Measurements from ENCODE around the gene MAP3K7CL. TPM values are rescaled to one million over a fixed set of nuclear protein-coding genes. Genes with fewer than 3 reads are reported as not detected.

Gene MAP3K7CL
- total RNA-seq, 6 experiments from 2014 or later, result 2.0 to 3.5 (median 2.8) TPM

DNA sequence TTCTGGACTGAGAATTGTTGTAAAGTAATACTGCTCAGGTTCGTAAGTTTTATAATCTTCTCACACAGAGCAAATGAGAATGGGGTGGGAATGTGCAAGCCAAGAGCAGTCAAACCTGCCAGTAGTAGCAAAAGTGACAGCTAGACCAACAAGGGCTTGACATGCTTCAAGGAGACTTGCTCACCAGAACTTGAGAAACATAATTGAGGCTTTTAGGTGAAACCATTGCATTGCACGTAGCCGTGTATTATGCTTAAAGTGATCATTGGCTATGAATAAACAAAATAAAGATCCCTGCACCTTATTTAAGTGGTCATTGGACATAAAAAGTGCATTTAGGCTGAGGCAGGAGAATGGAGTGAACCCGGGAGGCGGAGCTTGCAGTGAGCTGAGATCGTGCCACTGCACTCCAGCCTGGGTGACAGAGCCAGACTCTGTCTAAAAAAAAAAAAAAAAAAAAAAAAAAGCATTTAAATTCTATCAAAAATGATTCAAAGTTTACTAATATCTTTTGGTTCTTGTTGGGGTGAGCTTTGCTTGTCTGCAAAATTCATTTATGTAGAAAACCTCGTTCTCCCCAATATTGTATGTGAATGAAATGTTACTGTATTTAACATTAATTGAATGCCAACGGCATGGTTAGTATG, 45.2 kb upstream of the MAP3K7CL start:
- no peaks in the 10 kb centered on the region for H3K36me3 ChIP-seq
- no peak overlapping the region for H3K4me3 ChIP-seq
- no peak overlapping the region for H3K27ac ChIP-seq
- no peaks in the 10 kb centered on the region for H3K27me3 ChIP-seq
- intact Hi-C loops (cut with DNase I), result no loop called here
- TF ChIP-seq, protein P1, sequence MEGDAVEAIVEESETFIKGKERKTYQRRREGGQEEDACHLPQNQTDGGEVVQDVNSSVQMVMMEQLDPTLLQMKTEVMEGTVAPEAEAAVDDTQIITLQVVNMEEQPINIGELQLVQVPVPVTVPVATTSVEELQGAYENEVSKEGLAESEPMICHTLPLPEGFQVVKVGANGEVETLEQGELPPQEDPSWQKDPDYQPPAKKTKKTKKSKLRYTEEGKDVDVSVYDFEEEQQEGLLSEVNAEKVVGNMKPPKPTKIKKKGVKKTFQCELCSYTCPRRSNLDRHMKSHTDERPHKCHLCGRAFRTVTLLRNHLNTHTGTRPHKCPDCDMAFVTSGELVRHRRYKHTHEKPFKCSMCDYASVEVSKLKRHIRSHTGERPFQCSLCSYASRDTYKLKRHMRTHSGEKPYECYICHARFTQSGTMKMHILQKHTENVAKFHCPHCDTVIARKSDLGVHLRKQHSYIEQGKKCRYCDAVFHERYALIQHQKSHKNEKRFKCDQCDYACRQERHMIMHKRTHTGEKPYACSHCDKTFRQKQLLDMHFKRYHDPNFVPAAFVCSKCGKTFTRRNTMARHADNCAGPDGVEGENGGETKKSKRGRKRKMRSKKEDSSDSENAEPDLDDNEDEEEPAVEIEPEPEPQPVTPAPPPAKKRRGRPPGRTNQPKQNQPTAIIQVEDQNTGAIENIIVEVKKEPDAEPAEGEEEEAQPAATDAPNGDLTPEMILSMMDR (IDR thresholded peaks at IDR 0.05), result no peak
- TF ChIP-seq POLR2A (IDR thresholded peaks at IDR 0.05), result no peak
- DNase-seq (no peak), ATAC-seq (no peak)
- H3K4me1 ChIP-seq, result no peaks in the 10 kb centered on the region
- 77% methylated on average over 6 of the region's 8 CpGs for WGBS (ENCODE audit: insufficient coverage, low coverage, low lambda C conversion rate, missing lambda C conversion rate)
- H3K9me3 ChIP-seq, result no peaks in the 10 kb centered on the region

DNA sequence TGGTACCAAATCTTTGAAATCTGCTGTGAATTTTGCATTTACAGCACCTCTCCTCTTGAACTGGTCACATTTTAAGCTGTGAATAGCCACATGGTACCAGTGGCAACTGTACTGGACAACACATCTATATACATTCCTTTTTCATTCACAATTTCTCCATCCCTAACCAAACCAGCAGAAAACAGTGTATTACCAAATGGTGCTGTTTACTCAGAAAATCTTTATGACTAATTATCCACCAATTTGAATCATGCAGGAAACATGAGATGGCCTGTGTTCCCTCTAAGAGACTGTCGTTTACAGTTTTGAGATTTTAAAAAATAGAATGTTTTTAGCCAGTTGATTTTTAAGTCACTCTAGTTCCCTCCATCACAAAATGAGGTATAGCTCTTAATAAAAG, 39.4 kb upstream of the MAP3K7CL start:
- ATAC-seq, result peak in 1 of 4 donors; percentile 7
- no peaks in the 10 kb centered on the region for H3K27me3 ChIP-seq
- 17% methylated on average over 1 of the region's 1 CpG for WGBS (ENCODE audit: insufficient coverage, low coverage, low lambda C conversion rate, missing lambda C conversion rate)

DNA sequence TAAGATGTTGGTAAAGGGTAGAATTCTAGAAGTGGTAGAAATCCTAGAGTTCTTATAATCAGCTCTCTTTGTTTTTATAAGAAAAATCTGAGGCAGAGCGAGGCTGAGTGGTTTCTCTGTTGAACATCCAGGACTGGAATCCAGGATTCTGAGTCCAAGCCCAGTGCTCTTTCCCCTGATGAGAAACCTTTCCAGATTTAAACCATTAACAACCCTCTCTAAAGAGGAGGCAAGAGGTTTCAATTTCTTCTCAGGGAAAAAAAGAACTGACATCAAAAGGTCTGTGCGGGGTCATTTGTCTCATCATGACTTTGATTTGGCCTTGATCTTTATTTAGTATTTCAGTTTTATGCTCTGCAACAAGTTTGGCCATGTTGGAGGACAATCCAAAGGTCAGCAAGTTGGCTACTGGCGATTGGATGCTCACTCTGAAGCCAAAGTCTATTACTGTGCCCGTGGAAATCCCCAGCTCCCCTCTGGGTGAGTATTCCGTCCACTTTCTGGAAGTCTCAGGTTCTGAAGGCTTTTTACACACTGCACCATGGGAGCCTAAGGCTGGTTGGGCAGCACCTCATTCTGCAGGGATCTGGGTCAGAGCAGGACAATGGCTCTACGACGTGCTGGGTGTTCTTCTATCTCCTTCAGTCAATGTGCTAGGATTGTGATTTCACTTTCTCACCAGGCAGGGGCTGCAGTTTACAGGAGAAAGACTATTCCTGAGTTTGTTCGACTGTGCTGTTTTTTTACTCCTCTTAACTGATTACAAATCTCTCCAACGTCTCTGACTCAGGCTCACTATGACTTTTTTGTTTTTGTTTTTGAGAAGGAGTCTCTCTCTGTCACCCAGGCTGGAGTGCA, 38.1 kb upstream of the MAP3K7CL start:
- ATAC-seq, result peak; percentile 87 to 93 (median 88)
- H3K27ac ChIP-seq, result peak overlapping the region; percentile 52 to 81 (median 80)
- H3K27me3 ChIP-seq, result no peaks in the 10 kb centered on the region
- H3K36me3 ChIP-seq, result no peaks in the 10 kb centered on the region
- peaks cover 0 to 20% (median 10%) of the 10 kb centered on the region in 4 donors for H3K4me1 ChIP-seq
- WGBS (ENCODE audit: insufficient coverage, low coverage, low lambda C conversion rate, missing lambda C conversion rate), result 16% methylated on average over 9 of the region's 9 CpGs
- no peaks in the 10 kb centered on the region for H3K9me3 ChIP-seq
- DNase-seq, result peak; percentile 52 to 81 (median 65)
- intact Hi-C loops (cut with DNase I), result loop anchor here (5.0 kb wide), 1 partner anchor 280 kb away; no protein-coding TSS in a partner anchor
- no peak for TF ChIP-seq POLR2A (IDR thresholded peaks at IDR 0.05)
- TF ChIP-seq, protein P1 (IDR thresholded peaks at IDR 0.05), result no peak
- peak overlapping the region in 1 of 3 donors; percentile 18 for H3K4me3 ChIP-seq

More for the DNA sequence above, 39.4 kb upstream of the MAP3K7CL start:
- Histone ChIP-seq H3K4me1 (peaks cover 0 to 20% (median 9%) of the 10 kb centered on the region in 4 donors), H3K27ac (peak overlapping the region; percentile 38 to 80 (median 66)), H3K36me3 (no peaks in the 10 kb centered on the region), H3K9me3 (no peaks in the 10 kb centered on the region), H3K4me3 (no peak overlapping the region)
- intact Hi-C loops (cut with DNase I), result loop anchor here (5.0 kb wide), 1 partner anchor 281 kb away; no protein-coding TSS in a partner anchor
- TF ChIP-seq, protein P1 (IDR thresholded peaks at IDR 0.05), result no peak
- TF ChIP-seq POLR2A (IDR thresholded peaks at IDR 0.05), result no peak
- DNase-seq, result no peak

DNA sequence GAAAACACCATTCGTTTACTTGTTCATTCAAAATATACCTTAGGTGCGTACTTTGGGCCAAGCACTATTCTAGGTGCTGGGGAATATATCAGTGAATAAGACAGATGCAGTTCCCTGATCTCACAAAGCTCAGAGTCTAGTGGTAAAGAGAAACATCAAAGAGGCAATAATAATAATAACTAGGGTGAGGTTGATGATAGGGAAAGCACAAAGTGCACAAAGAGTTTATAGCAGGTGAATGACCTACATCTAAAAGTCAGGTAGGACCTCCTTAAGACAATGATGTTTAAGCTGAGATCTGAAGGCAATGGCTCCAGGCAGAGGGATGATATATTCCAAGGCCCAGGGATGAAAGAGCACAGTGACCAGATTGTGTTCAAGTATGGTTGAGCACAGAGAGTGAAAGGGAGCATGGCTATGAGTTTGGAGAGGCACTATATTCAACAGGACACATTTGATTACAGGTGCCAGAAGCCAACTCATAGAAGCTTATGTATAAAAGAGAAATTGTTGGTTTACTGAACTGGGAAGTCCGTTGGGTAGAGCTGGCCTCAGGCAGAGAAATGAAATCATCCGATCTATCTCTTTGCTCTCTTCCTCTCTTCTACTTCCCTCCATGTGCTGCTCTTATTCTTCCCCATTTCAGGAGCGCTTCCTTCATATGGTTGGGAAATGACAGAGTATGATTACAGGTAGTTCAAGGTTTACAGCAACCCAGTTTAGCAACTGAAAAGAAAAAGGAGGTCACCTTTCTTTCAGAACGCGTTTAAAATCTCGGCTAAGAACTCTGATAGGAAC, 34.0 kb upstream of the MAP3K7CL start:
- no peaks in the 10 kb centered on the region for H3K36me3 ChIP-seq
- WGBS (ENCODE audit: insufficient coverage, low coverage, low lambda C conversion rate, missing lambda C conversion rate), result 62% methylated on average over 8 of the region's 8 CpGs
- H3K27me3 ChIP-seq, result no peaks in the 10 kb centered on the region
- intact Hi-C loops (cut with DNase I), result no loop called here
- no peak overlapping the region for H3K4me3 ChIP-seq
- no peak overlapping the region for H3K27ac ChIP-seq
- no peaks in the 10 kb centered on the region for H3K9me3 ChIP-seq
- TF ChIP-seq, protein P1 (IDR thresholded peaks at IDR 0.05), result no peak
- no peak for TF ChIP-seq POLR2A (IDR thresholded peaks at IDR 0.05)
- DNase-seq, result no peak
- ATAC-seq, result no peak
- peaks cover 0 to 15% (median 6%) of the 10 kb centered on the region in 4 donors for H3K4me1 ChIP-seq
